Hematopoietic multipotent progenitor cell treated with erythropoietin and hydrocortisone succinate and interleukin-3 and kit ligand, for 4 days (in vitro differentiated cells): ENCODE measurements around the gene MEMO1.
"Not testable (repeated sequence)": the region's sequence is repeated elsewhere in the genome, so short reads cannot be mapped to it uniquely, and the experiment has no call there.

ENCODE experiments used
- DNase-seq: peaks from one replicate; pipeline ENCODE4 v3.0.0-alpha.2; 2015

MEMO1 gene

GRCh38 chr2:31901900-31902299 lies 108.9 kb downstream of the MEMO1 start:
- no peak for DNase-seq

GRCh38 chr2:31900156-31900555 lies 110.7 kb downstream of the MEMO1 start:
- not testable (repeated sequence) for DNase-seq

- DNase-seq = not testable (repeated sequence)
Measured at GRCh38 chr2:31898346-31898745, 112.5 kb downstream of the MEMO1 start.

- not testable (repeated sequence) for DNase-seq
Measured at GRCh38 chr2:31897340-31897739, 113.5 kb downstream of the MEMO1 start.

GRCh38 chr2:31896293-31896692 lies 114.5 kb downstream of the MEMO1 start:
- DNase-seq = no peak

- DNase-seq = no peak
Measured at GRCh38 chr2:31894656-31895055, 116.2 kb downstream of the MEMO1 start.

GRCh38 chr2:31893094-31893493 lies 117.7 kb downstream of the MEMO1 start:
- peak; percentile 83 for DNase-seq

- no peak for DNase-seq
Measured at GRCh38 chr2:31889044-31889443, 121.8 kb downstream of the MEMO1 start.

GRCh38 chr2:31888550-31888949 lies 122.3 kb downstream of the MEMO1 start:
- peak; percentile 46 for DNase-seq

- DNase-seq = peak; percentile 61
Measured at GRCh38 chr2:31886700-31887099, 124.1 kb downstream of the MEMO1 start.

GRCh38 chr2:31877008-31877407 lies 133.8 kb downstream of the MEMO1 start:
- DNase-seq = no peak

- no peak for DNase-seq
Measured at GRCh38 chr2:31874071-31874470, 136.7 kb downstream of the MEMO1 start.

GRCh38 chr2:31865215-31865614 lies 145.6 kb downstream of the MEMO1 start:
- no peak for DNase-seq

GRCh38 chr2:31863867-31864266 lies 146.9 kb downstream of the MEMO1 start:
- DNase-seq = no peak

GRCh38 chr2:31863015-31863656 lies 147.7 kb downstream of the MEMO1 start:
- not testable (repeated sequence) for DNase-seq

GRCh38 chr2:31859959-31860358 lies 150.8 kb downstream of the MEMO1 start:
- no peak for DNase-seq

GRCh38 chr2:31853521-31853920 lies 157.3 kb downstream of the MEMO1 start:
- no peak for DNase-seq

GRCh38 chr2:31842150-31842549 lies 168.7 kb downstream of the MEMO1 start:
- not testable (repeated sequence) for DNase-seq

- DNase-seq = no peak
Measured at GRCh38 chr2:31835450-31835849, 175.4 kb downstream of the MEMO1 start.

GRCh38 chr2:31832363-31832762 lies 178.4 kb downstream of the MEMO1 start:
- no peak for DNase-seq

GRCh38 chr2:31831585-31831984 lies 179.2 kb downstream of the MEMO1 start:
- DNase-seq = no peak

- DNase-seq = peak; percentile 31
Measured at GRCh38 chr2:31828891-31829290, 181.9 kb downstream of the MEMO1 start.

- no peak for DNase-seq
Measured at GRCh38 chr2:31823558-31823957, 187.2 kb downstream of the MEMO1 start.

- no peak for DNase-seq
Measured at GRCh38 chr2:31822587-31822986, 188.2 kb downstream of the MEMO1 start.
